Endothelial cell of umbilical vein (primary cell): ENCODE results near the gene CFAP57. TPM values are rescaled to one million over a fixed set of nuclear protein-coding genes. Genes with fewer than 3 reads are reported as not detected.

Experiments used
- BruUV-seq: library from RNA; stranded (reverse); fragments of 400-500 nt; replicated peaks from 2 replicates; lab custom pipeline; 2021; lab: Mats Ljungman, UMichigan
- CTCF ChIA-PET: fragments of 300-600, 350-600 bp; sonication (Branson Sonifier 250); formaldehyde crosslinking; loops from one replicate; lab custom pipeline; 2021; ENCODE audit warnings: antibody characterized with exemption, inconsistent platforms; lab: Charles Lee
- POLR2A ChIA-PET: fragments of 300-600, 350-600 bp; sonication (Branson Sonifier 250); formaldehyde crosslinking; loops from one replicate; lab custom pipeline; 2021; ENCODE audit warnings: antibody characterized with exemption, inconsistent platforms; lab: Charles Lee
- DNase-seq: peaks from one replicate; pipeline ENCODE4 v3.0.0-alpha.2; 2011; ENCODE audit warnings: low read depth, low spot score
- FAIRE-seq: peaks from 2 replicates; lab custom pipeline; 2011; peaks lifted over from hg19 to GRCh38; lab: Jason Lieb, UNC
- H2AFZ ChIP-seq: 2 replicates; pipeline ENCODE4 v1.6.0; 2012; ENCODE audit warnings: low read depth, low read length, control low read depth, inconsistent platforms
- H3K27ac ChIP-seq: 2 replicates; pipeline ENCODE4 v1.5.1; 2011; ENCODE audit warnings: low read depth, mild to moderate bottlenecking, control low read depth, low read length, moderate library complexity; ENCODE audit not compliant: insufficient read depth
- H3K27me3 ChIP-seq, 2 experiments: 2 replicates each; pipeline versions ENCODE4 v1.6.0 to v1.6.1; 2011; ENCODE audit warnings: low read length in 2 of 2, mixed read lengths in 1 of 2; ENCODE audit not compliant: control insufficient read depth in 2 of 2, insufficient read depth in 2 of 2
- H3K36me3 ChIP-seq, 2 experiments: 2 replicates in 1 of 2; 3 replicates in 1 of 2; pipeline ENCODE4 v1.5.1; 2011; ENCODE audit warnings: low read length in 2 of 2, mild to moderate bottlenecking in 1 of 2, moderate library complexity in 1 of 2; ENCODE audit not compliant: control insufficient read depth in 2 of 2, insufficient read depth in 2 of 2; ENCODE audit errors: extremely low read depth in 1 of 2
- H3K4me1 ChIP-seq: 3 replicates; pipeline ENCODE4 v1.5.1; 2011; ENCODE audit warnings: mild to moderate bottlenecking, low read length; ENCODE audit not compliant: control insufficient read depth, insufficient read depth; ENCODE audit errors: extremely low read depth
- H3K4me2 ChIP-seq: 2 replicates; pipeline ENCODE4 v1.6.1; 2011; ENCODE audit warnings: low read length, control low read depth, mixed read lengths; ENCODE audit not compliant: insufficient read depth
- H3K4me3 ChIP-seq, 3 experiments: fragments of 200-600 bp in 1 of 3; sonication (generic), shearing (Covaris generic) in 1 of 3; replicated peaks in 1 of 3; 2 replicates each; pipeline ENCODE4 v1.5.1; 2011 to 2016; ENCODE audit warnings: control low read depth in 3 of 3, low read length in 3 of 3, mild to moderate bottlenecking in 2 of 3, inconsistent platforms in 1 of 3, low read depth in 1 of 3, moderate library complexity in 1 of 3; ENCODE audit not compliant: insufficient read depth in 1 of 3
- H3K79me2 ChIP-seq: 2 replicates; pipeline ENCODE4 v1.6.0; 2012; ENCODE audit warnings: low read length, inconsistent platforms; ENCODE audit not compliant: control insufficient read depth, insufficient read depth
- H3K9ac ChIP-seq: replicated peaks from 2 replicates; pipeline ENCODE3; 2011; ENCODE audit warnings: low read length, control low read depth; ENCODE audit not compliant: insufficient read depth; ENCODE audit errors: extremely low read depth
- H3K9me1 ChIP-seq: replicated peaks from 3 replicates; pipeline ENCODE4 v1.6.0; 2011; ENCODE audit warnings: mild to moderate bottlenecking, low read length; ENCODE audit not compliant: control insufficient read depth, insufficient read depth; ENCODE audit errors: extremely low read depth
- H3K9me3 ChIP-seq: replicated peaks from 2 replicates; pipeline ENCODE4 v1.5.1; 2012; ENCODE audit warnings: low read length, inconsistent platforms; ENCODE audit not compliant: control insufficient read depth, insufficient read depth
- H4K20me1 ChIP-seq: replicated peaks from 2 replicates; pipeline ENCODE3; 2011; ENCODE audit warnings: mild to moderate bottlenecking, low read length; ENCODE audit not compliant: control insufficient read depth, insufficient read depth; ENCODE audit errors: extremely low read depth
- EZH2 ChIP-seq: IDR thresholded peaks from 2 replicates; pipeline ENCODE4 v1.6.1; 2012; ENCODE audit warnings: borderline replicate concordance, low read depth, mild to moderate bottlenecking, moderate library complexity, low read length, inconsistent platforms; ENCODE audit not compliant: severe bottlenecking
- FOS ChIP-seq: IDR thresholded peaks from 2 replicates; pipeline ENCODE4 v1.6.1; 2011; ENCODE audit warnings: mild to moderate bottlenecking, low read length, moderate library complexity, borderline replicate concordance; ENCODE audit not compliant: insufficient read depth
- GATA2 ChIP-seq: IDR thresholded peaks from 2 replicates; pipeline ENCODE4 v1.7.0; 2011; ENCODE audit warnings: low read depth, mild to moderate bottlenecking, moderate library complexity, mixed read lengths, low read length; ENCODE audit not compliant: insufficient read length, insufficient read depth
- JUN ChIP-seq: IDR thresholded peaks from 2 replicates; pipeline ENCODE4 v1.6.1; 2011; ENCODE audit warnings: borderline replicate concordance, low read depth; ENCODE audit not compliant: insufficient read length, insufficient read depth
- MAX ChIP-seq: IDR thresholded peaks from 2 replicates; pipeline ENCODE4 v1.6.1; 2011; ENCODE audit not compliant: insufficient read depth, insufficient read length
- MYC ChIP-seq: IDR thresholded peaks from one replicate; pipeline ENCODE4 v1.6.1; 2011; ENCODE audit warnings: mild to moderate bottlenecking, low read depth, low read length
- POLR2A ChIP-seq: IDR thresholded peaks from 2 replicates; pipeline ENCODE4 v1.6.1; 2012; ENCODE audit warnings: low read depth, mild to moderate bottlenecking, control low read depth, low read length
- POLR2AphosphoS5 ChIP-seq: IDR thresholded peaks from 2 replicates; pipeline ENCODE4 v1.6.1; 2012; ENCODE audit warnings: low read depth, mild to moderate bottlenecking, control low read depth, low read length, moderate library complexity; ENCODE audit not compliant: insufficient read depth
- dilution Hi-C: fragments of 300-500 bp; cut with MboI; formaldehyde crosslinking; loops from one replicate; pipeline ENCODE4 v1.15.0; 2019; ENCODE audit warnings: low sequenced_read_pairs; ENCODE audit not compliant: extremely low pct_ligation_motif_present
- intact Hi-C: fragments of 100-400 bp; cut with micrococcal nuclease; formaldehyde crosslinking; loops from one replicate; pipeline ENCODE4 v1.10.0; 2022
- polyA plus RNA-seq, 4 experiments: library from polyadenylated mRNA; depleted of rRNA in 3 of 4; stranded (reverse) in 3 of 4; unstranded in 1 of 4; fragments of >200 nt; gene quantifications; 2 replicates each; pipeline versions ENCODE4 v1.2.1 to v1.2.3, GENCODE V29; 2011 to 2012; ENCODE audit warnings: missing spikeins in 1 of 4
- total RNA-seq: library from RNA; stranded (reverse); gene quantifications from 2 replicates; pipeline ENCODE4 v1.2.3, GENCODE V29; 2021
- TF ChIP-seq, protein P1 (sequence below), 2 donors: IDR thresholded peaks; 1 replicate in 1 of 2; 2 replicates in 1 of 2; pipeline ENCODE4 v1.5.1; 2011; ENCODE audit warnings: low read length in 2 of 2, mild to moderate bottlenecking in 2 of 2, moderate library complexity in 2 of 2, control low read depth in 1 of 2, inconsistent platforms in 1 of 2, low read depth in 1 of 2; ENCODE audit not compliant: insufficient read depth in 1 of 2; ENCODE audit errors: extremely low read depth in 1 of 2

The CFAP57 gene
- total and polyA plus RNA-seq, 2 donors (not counting 3 experiments of a cell fraction or from before 2014, with no cell fraction given) = 0.88 to 0.91 TPM

GRCh38 chr1:43296207-43296606 lies 124.1 kb downstream of the CFAP57 start:
- FAIRE-seq (no peak), DNase-seq (no peak)
- dilution Hi-C loops (no loop called here), intact Hi-C loops (no loop called here)
- H3K27me3 ChIP-seq = no peaks in the 10 kb centered on the region
- H3K27ac ChIP-seq = peak overlapping the region; percentile 64
- no TSS peak for BruUV-seq
- H3K4me3 ChIP-seq = no peak overlapping the region
- ChIA-PET CTCF (interaction anchor here (2.0 kb wide), 1 partner anchor 69 kb away, joined by 8 read pairs; no protein-coding TSS in a partner anchor), POLR2A (interaction anchor here (2.5 kb wide), 1 partner anchor 8 kb away, joined by 15 read pairs; no protein-coding TSS in a partner anchor)
- H3K36me3 ChIP-seq = no peaks in the 10 kb centered on the region
- peaks cover 5% of the 10 kb centered on the region for H3K79me2 ChIP-seq
- H3K4me2 ChIP-seq = peak overlapping the region; percentile 28
- H3K9ac ChIP-seq = peak overlapping the region; percentile 29
- H4K20me1 ChIP-seq = no peaks in the 10 kb centered on the region
- TF ChIP-seq MYC = no peak
- TF ChIP-seq MAX = no peak
- H3K9me3 ChIP-seq = no peaks in the 10 kb centered on the region
- H3K4me1 ChIP-seq = peaks cover 35% of the 10 kb centered on the region
- no peaks in the 10 kb centered on the region for H3K9me1 ChIP-seq
- no peak overlapping the region for H2AFZ ChIP-seq

DNA sequence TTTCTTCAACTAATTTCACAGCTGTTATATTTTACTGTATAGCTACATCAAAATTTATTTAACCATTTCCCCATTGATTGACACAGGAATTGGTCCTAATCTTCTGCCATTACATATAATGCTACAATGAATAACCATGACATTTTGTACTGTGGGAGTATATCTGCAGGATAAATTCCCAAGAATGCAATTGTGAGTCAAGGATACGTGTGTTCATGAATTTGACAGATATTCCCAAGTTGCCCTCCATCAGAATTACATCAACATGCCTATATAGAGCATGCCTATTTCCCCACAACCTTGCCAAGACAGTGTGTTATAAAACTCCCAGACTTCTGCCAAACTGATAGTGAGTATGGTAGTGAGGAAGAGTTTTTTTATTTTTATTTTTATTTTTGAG lies 125.9 kb downstream of the CFAP57 start:
- TF ChIP-seq, protein P1, sequence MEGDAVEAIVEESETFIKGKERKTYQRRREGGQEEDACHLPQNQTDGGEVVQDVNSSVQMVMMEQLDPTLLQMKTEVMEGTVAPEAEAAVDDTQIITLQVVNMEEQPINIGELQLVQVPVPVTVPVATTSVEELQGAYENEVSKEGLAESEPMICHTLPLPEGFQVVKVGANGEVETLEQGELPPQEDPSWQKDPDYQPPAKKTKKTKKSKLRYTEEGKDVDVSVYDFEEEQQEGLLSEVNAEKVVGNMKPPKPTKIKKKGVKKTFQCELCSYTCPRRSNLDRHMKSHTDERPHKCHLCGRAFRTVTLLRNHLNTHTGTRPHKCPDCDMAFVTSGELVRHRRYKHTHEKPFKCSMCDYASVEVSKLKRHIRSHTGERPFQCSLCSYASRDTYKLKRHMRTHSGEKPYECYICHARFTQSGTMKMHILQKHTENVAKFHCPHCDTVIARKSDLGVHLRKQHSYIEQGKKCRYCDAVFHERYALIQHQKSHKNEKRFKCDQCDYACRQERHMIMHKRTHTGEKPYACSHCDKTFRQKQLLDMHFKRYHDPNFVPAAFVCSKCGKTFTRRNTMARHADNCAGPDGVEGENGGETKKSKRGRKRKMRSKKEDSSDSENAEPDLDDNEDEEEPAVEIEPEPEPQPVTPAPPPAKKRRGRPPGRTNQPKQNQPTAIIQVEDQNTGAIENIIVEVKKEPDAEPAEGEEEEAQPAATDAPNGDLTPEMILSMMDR (IDR thresholded peaks at IDR 0.05; ENCODE audit: extremely low read depth in 1 of 2, insufficient read depth in 1 of 2, low read depth in 1 of 2, low read length in 2 of 2) = no peak
- TF ChIP-seq JUN (no peak), EZH2 (no peak), FOS (no peak), POLR2A (no peak), MYC (no peak), POLR2AphosphoS5 (no peak), GATA2 (no peak), MAX (no peak)
- no peak for DNase-seq
- peaks cover 47% of the 10 kb centered on the region for H3K4me1 ChIP-seq
- H3K9ac ChIP-seq = no peak overlapping the region
- ChIA-PET CTCF (no interaction called here), POLR2A (no interaction called here)
- peaks cover 0 to 4% of the 10 kb centered on the region in 2 experiments for H3K36me3 ChIP-seq
- no peak overlapping the region for H3K4me2 ChIP-seq
- peaks cover 23% of the 10 kb centered on the region for H3K79me2 ChIP-seq
- no peak overlapping the region for H3K27ac ChIP-seq
- no peak overlapping the region for H3K4me3 ChIP-seq
- intact Hi-C loops = no loop called here
- no peak for FAIRE-seq
- no peaks in the 10 kb centered on the region for H3K27me3 ChIP-seq
- no peaks in the 10 kb centered on the region for H4K20me1 ChIP-seq
- no peaks in the 10 kb centered on the region for H3K9me1 ChIP-seq
- H3K9me3 ChIP-seq = no peaks in the 10 kb centered on the region
- H2AFZ ChIP-seq = no peak overlapping the region
- BruUV-seq = no TSS peak
- dilution Hi-C loops = no loop called here
